ENCODE results near the gene CHTF18.

CHTF18 gene

DNA sequence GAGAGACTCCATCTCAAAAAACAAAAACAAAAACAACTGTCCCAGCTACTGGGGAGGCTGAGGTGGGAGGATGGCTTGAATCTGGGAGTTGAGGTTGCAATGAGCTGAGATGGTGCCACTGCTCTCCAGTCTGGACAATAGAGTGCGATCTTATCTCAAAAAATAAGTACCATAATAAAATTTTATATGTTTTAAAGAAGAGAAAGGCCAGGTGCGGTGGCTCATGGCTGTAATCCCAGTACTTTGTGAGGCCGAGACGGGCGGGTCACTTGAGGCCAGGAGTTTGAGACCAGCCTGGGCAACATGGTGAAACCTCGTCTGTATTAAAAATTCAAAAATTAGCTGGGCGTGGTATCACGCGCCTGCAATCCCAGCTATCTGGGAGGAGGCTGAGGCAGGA lies 11.6 kb upstream of the CHTF18 start:
- no peak for DNase-seq

DNA sequence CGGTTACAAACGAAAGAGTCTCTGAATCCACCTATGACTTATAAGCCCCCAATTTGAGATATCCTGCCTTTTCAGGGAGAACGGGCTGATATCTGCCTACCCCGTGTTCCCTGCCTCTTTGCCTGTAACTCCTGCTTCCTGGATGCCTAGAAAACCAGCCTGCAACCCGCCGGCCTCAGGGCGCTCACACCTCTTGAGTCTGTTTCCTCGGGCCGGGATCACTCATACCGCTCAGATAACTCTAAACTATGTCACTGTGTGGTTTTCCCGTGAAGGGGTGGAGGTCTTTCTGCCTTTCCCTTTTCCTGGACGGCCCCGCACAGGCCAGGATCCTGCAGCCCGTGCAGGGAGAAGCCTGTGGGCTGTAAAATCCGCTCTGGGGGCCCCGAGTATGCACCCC lies 10.6 kb upstream of the CHTF18 start:
- no peak for DNase-seq

DNA sequence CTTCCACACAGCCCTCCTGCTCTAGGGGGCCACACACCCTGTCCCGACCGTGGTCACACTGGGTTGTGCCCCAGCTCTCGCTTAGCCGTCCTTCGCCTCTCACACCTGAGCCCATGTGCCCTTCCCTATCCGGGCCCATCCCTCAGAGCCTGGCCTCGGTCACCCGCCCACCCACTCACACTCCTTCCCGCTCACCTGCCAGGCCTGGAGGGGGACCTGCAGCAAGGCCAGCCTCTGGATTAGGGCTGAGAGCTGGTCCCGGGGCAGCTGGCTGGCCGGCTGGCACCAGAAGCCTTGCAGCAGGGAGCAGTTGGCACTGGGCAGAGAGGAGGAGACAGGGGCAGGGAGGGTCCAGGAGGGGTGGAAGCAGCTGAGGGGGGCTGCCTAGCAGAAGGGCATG lies 10.0 kb upstream of the CHTF18 start:
- DNase-seq, result no peak

DNA sequence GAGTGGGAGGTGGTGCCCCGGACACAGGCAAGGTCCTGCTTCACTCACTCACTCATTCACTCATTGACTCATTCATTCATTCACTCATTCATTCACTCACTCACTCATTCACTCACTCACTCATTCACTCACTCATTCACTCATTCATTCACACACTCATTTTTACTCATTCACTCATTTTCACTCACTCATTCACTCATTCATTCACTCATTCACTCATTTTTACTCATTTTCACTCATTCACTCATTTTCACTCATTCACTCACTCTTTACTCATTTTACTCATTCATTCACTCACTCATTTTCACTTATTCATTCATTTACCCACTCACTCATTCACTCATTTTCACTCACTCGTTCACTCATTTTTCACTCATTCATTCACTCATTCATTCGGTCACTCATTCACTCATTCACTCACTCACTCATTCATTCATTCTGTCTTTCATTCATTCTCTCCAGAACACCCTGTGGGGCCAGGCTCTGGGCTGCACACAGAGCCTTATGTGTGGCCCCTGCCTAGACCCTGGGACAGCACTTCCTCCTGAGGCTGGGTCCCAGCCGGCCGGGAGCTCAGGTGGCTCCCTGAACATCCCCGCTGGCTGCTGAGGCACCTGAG lies 9.4 kb upstream of the CHTF18 start:
- no peak for DNase-seq

DNA sequence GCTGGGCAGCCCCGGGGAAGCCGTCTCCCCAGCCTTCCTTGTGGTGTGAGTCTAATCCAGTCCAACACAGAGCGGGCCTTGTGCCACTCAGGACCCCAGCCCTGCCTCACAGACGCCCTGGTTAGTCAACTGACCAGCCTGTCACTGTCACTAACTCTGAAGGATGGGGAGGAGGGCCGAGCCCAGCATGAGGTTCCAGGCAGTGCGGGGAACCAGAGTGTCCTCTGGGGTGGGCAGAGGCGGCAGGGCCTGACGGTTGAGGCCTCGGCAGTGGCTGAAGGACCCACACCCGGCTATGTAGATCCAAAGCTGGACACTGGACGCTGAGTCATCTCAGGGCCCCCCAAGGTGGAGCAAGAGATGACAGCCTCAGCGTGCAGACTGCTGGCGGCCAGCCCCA lies 8.9 kb upstream of the CHTF18 start:
- DNase-seq, result no peak

DNA sequence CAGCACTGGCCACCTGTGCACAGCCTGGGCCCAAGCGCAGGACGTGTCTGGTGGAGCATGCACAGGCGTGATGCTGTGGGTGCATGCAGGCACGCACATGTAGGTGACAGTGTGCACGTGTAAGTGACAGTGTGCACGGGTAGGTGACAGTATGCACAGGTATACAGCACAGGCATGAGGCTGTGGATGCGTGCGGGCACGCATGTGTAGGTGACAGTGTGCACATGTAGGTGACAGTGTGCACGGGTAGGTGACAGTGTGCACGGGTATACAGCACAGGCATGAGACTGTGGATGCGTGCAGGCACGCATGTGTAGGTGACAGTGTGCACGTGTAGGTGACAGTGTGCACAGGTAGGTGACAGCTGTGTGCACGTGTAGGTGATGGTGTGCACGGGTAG lies 8.1 kb upstream of the CHTF18 start:
- no peak for DNase-seq

DNA sequence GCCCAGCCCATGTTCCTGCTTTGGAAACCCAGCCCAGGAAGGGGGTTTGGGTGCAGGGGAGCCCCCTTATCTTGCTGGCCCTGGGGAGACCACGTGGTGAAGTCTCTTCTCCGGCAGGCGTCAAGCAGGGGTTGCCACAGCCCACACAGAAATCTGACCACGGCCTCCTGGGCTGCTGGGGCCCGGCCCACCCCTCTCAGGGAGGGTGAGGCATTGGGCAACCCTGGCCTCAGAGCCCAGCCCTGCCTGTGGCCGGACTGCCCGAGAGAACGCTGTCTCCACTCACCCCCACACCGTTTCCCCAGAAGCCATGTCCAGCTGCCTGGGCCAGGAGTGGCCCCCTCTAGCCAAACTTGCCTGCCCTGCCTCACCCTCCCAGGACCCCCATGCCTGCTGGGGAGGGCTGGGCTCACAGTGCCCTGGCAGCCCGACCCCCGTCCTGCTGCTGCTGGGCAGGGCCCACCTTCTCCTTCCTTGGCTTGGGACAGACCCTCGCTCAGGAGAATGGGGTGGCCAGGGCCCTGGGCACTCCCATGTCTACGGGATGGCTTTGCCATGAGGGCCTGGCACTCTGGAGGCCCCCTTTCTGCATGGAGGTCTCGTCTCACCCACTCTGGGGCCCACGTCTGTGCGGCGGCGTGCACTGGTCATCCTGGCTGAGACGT lies 6.9 kb upstream of the CHTF18 start:
- DNase-seq, result no peak

DNA sequence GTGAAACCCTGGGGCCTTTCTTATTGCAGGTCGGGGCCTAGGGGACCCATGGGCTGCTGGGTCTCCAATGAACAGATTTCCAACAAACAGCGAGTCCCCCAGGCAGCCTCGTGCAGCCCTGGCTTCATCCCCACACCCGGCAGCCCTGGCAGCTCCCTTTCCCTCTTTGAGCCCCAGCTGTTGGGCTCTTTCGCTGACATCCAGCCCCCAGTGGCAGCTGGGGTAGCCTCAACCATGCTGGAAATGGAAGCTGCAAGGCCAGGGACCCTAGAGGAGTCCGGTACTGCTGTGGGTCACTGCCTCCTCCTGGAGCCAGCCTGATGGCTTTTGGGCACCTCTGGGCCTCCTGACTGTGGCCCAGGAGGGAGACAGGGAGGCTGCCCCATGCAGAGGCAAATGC lies 6.2 kb upstream of the CHTF18 start:
- no peak for DNase-seq

DNA sequence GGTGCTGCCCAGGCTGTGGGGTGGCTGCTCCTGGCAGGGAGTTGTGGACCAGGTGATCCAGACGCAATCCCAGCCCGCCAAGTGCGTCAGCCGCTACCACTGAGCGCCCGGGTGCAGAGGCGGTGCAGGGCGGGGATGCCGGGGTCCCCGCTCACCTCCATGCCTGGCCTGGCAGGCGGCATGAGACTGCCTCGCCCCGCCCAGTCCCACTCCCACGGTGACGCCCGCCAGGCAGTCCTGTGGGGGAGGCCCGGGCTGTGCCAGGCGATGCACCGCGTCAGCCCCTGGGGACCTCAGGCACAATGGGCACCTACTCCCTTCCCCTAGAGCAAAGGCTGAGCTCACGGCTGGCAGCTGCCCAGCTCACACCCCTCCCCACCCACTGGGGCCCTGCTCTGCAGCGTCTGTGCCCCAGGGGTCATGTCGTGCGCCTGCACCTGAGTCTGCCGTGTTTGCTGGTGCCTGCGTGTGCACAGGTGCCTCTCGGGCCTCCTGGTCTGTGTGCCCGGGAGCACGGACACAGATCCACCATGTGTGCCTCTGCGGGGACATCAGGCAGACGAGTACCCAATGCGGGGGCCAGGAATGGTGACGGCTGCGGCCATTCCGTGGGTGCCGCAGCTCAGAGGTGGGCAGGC lies 5.5 kb upstream of the CHTF18 start:
- DNase-seq, result no peak

DNA sequence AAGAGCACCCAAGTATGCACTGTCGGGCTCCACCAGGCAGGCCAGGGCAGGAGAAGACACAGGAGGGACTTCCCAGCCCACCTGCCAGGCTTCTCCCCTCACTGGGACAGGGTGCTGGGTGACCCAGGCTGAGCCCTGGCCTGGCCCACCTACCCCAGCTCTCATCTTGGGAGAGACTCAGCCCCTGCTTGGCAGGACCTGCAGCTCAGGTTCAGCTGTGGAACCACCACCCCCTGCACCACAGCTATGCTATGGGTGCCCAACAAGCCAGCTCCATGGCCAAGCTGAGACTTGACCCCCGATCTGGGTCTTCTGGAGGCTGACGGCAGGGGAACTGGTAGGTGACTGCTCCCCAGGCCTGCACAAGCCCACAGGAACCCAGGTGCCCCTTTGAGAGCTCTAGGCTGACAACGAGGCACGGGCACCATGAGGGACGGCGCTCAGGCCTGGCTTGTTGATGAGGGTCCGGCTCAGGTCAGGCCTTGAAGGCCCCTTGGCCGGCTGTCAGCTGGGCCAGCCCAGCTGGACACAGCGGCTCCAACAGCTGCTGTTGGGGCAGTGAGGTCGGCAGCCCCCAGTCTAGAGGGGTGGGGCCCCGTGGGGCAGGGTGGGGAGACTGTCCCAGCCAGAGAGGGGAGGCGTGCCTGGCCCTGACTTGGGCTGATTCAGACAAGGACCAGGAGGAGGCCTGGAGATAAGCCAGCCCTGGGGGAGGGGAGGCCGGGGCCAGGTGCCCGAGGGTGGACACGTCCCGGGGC lies 4.8 kb upstream of the CHTF18 start:
- DNase-seq, result no peak

DNA sequence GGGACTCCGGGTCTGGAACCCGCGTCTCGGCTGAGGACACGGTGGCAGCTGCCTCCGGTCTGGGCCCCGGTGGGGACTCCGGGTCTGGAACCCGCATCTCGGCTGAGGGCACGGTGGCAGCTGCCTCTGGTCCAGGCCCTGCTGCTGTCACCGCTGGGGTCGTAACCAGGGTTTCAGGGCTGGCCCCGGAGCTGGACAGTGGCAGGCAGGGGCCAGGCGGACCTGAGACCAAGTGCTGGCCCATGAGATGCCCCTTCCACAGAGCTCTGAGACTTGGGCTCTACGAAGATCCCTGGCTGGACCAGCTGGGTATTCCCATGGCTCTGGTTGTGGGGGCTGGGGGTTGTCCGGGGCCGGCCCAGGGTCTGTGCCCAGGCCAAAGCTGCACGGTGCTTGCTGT lies 4.0 kb upstream of the CHTF18 start:
- DNase-seq, result no peak

DNA sequence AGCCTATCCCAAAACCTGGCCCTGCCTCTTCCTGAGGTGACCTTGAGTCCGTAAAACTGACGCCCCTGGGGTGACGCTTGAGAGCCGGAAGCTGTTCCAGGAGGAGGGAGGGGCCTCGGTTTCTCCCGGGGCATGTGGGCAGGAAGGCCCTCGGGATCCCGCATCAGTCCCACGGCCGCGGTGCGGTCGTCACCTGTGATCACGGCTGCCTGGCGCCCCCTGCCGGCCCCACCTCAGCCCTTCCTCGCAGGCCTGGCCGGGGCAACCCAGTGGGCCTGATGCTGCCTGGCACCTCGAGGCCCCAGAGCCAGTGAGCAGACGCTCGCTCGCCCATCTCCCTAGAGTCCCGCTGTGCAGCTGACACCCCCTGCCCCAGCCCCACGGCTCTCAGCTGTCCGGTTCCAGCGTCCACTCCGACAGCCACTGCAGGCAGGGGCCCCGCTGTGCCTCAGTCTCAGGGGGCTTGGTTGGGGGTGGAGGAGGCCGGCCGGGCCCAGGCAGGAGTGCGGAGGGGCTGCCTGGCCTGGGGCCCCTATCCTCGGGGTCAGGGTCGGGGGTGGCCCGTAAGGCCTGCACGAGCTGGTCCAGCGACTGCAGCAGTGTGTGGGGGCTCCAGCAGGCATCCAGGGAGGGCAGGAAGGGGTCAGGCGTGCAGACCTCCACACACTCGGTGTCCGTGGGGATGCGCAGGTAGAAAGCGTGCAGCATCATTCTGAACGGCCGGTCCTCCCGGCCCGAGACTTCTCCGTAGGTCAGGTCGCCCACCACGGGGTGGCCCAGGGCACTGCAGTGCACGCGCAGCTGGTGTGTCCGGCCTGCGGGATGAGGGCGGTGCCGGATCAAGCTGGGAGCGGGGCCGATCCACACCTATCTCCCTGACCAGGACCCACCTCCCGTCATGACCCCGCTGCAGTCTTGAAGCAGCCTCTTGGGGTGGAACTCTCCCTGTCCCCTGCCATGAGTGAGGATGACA lies 2.6 kb upstream of the CHTF18 start:
- peak; percentile 80 for DNase-seq

DNA sequence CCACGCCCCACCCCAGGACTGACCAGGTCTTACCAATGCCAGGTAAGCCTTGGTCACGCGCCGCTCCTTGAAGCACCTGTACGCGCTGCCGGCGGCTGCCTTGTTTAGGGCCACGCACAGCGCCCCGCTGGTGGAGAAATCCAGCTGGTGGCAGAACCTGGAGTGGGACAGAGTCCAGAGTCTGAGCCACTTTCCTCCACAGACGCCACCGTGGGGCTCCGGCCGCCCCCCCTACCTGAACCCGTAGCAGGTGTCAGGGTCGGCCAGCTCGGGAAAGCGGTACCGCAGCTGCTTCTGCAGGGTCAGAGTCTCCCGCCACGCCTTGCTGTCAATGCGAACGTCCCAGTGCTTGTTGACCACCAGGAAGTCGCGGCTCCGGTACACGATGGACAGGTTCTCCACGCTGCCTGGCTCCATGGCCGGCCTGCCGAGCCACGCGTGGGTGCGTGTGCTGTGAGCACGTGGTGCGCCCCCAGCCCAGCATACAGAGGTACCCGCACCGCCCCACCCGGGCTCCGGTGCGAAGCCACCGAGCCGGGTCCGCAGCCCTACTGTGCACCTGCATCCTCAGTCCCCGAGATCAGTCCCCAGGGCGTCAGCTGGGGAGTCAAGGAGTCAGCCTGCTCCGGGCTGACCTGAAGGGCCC lies 976 bp upstream of the CHTF18 start:
- no peak for DNase-seq

DNA sequence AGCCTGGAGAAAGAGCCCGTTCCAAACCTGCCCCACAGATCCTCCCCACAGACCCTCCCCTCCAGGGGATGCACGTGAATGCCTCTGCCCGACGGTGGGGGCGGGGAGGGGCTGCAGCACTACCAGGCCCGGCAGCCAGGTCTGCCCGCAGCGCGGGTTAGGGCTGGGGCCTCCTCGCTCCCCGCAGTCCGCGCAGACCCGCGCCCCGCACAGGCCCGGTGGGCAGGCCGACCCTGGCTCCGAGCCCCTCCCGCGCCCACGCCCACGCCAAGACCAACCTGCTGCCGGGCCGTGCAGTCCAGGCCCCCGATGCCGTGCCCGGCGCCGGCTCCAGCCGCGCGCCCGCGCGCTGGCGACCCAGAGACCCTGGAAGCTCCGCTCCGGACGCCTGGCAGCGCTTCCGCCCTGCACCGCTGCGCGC lies 432 bp upstream of the CHTF18 start, which contains the start of gene RPUSD1:
Gene RPUSD1, minus strand, starts transcription at position 404 of the 421 bp plus-strand sequence. CDS start 644 bp downstream, outside the sequence.
- no peak for DNase-seq

DNA sequence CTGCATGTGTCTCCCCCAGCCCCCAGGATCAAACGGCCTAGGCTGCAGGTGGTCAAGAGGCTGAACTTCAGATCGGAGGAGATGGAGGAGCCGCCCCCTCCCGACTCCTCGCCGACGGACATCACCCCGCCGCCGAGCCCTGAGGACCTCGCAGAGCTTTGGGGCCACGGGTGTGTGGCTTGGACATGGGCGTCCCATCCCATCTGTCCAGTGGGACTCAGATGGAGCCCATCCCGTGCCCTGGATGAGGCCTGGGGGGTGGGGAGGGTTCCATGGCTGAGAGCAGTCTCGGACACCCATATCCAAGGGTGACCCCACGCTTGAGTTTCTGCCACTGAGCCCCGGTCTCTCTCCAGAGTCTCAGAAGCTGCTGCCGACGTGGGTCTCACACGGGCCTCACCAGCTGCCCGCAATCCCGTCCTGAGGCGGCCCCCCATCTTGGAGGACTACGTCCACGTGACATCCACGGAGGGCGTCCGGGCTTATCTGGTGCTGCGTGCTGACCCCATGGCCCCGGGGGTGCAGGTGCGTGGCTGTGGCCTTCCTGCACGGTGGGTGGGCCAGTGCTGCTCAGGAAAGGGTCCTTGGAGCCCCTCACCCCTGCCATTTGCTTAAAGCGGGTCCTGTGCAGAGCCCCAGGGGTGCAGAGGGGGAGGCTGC lies 901 bp downstream of the CHTF18 start:
- no peak for DNase-seq

DNA sequence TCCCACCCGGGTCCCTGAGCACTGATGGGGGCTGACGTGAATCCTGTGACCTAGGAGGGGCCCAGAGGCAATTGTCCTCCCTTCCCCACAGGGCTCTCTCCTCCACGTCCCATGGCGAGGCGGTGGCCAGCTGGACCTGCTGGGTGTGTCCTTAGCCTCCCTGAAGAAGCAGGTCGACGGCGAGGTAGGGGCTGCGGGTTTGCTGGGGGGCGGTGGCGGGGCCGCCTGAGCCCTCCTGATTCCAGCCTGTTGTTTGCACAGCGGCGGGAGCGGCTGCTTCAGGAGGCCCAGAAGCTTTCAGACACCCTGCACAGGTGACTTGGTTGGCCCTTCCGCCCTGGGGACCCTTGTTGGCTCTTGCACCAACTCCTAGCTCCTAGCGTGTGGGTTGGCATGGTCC lies 1.7 kb downstream of the CHTF18 start:
- no peak for DNase-seq

DNA sequence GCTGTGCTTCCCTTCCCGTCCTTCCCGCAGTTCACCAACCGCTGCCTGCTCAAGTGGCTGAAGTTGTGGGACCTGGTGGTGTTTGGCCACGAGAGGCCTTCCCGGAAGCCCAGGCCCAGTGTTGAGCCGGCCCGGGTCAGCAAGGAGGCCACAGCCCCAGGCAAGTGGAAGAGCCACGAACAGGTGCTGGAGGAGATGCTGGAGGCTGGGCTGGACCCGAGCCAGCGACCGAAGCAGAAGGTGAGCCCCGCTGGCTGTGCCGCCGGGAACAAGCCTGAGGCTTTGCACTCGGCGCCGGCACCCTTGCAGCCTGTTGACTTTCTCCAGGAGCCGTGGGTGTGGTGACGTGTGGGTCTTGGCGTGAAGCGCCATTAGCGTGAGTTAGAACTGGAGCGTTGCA lies 2.7 kb downstream of the CHTF18 start:
- no peak for DNase-seq

DNA sequence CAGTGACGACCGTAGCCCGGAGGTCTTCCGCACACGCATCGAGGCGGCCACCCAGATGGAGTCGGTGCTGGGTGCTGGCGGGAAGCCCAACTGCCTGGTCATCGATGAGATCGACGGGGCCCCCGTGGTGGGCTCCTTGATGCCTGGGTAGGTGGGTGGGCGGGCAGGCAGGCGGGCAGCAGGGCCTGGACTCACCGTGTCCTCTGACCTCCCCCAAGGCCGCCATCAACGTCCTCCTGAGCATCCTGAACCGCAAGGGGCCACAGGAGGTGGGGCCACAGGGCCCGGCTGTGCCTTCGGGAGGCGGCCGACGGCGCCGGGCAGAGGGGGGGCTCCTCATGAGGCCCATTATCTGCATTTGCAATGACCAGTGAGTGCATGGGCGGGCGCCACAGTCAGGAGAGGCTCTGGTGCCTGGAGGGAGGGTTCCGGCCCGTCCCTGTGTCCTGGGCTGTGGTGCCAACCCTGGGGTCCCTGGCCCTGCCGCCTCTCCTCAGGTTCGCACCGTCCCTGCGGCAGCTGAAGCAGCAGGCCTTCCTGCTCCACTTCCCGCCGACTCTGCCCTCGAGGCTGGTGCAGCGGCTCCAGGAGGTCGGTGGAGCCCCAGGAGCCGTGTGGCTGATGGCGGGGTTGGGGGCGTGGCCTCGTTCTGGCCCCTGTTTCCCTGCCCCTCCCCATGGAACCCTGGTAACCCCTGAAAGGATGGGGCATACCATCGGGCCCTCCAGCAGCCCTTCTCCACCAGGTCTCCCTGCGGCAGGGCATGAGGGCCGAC lies 4.0 kb downstream of the CHTF18 start:
- DNase-seq, result no peak

DNA sequence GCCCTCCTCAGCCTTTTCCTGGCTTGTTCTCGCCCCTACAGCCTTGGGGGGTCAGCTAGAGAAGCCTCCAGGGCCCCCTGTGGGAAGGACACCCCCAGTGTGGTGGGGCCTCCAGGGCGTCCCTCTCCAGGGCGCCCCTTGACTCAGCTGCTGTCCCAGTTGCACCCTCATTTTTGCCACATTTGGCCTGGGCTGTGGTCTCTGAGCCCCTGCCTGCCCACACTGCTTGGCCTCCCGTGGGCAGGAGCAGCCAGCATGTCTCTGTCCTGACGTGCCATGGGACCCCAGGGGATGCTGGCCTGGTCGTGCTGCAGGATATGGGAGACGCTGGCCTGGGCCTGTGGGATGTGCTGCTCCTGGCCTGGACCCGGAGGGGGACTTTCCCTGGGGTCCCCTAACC lies 5.0 kb downstream of the CHTF18 start:
- DNase-seq, result no peak

DNA sequence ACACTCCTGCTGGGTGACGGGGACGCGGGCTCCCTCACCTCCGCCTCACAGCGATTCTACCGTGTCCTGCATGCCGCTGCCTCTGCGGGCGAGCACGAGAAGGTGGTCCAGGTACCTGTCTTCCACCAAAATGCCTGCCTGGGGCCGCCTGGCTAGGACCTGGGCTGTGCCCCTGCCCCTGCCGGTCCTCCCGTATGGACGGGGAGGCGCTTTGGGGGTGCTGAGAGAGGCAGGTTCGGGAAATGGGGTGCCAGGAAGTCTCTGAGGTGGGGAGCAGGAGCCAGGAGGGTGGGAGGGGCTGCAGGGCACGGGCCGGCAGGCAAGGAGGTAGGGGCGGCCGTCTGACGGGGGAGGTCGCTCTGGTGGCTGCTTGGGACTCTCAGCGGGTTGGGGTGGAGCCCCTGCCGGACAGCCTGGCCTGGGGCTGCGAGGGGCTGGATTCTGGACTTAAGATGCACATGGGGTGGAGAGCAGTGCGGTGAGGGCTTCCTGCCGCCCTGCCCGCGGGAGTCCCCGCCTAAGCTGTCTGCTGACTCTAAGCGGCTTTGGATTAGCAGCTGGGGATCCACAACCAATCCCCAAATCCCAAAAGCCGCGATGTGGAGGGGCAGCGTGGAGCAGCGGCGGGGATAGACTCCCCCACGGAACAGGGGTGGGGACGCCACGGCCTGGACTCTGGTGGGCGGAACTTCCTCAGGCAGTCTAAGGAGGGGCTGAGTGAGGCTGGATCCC lies 5.8 kb downstream of the CHTF18 start:
- no peak for DNase-seq
